BJ (cell line): ENCODE results near the gene RRBP1. TPM values are rescaled to one million over a fixed set of nuclear protein-coding genes. Genes with fewer than 3 reads are reported as not detected.

Source experiments
- CTCF ChIA-PET: fragments of 350-600 bp; formaldehyde crosslinking; extraction: SDS; loops from one replicate; lab custom pipeline; 2021; ENCODE audit warnings: antibody characterized with exemption, inconsistent platforms; lab: Yijun Ruan, JAX
- POLR2A ChIA-PET: fragments of 300-600 bp; sonication (Branson Sonifier 250); formaldehyde crosslinking; extraction: SDS; loops from one replicate; lab custom pipeline; 2021; ENCODE audit warnings: antibody characterized with exemption; lab: Charles Lee
- DNase-seq: peaks from one replicate; pipeline ENCODE4 v3.0.0-alpha.2; 2011; ENCODE audit warnings: low read depth
- H3K27me3 ChIP-seq: 2 replicates; pipeline ENCODE4 v1.6.0; 2011; ENCODE audit warnings: low read length; ENCODE audit not compliant: control insufficient read depth, insufficient read depth
- H3K36me3 ChIP-seq: 2 replicates; pipeline ENCODE4 v1.5.1; 2011; ENCODE audit warnings: low read length; ENCODE audit not compliant: control insufficient read depth, insufficient read depth
- H3K4me3 ChIP-seq: 2 replicates; pipeline ENCODE4 v1.5.1; 2011; ENCODE audit warnings: low read depth, mild to moderate bottlenecking, control low read depth, low read length
- CTCF ChIP-seq: IDR thresholded peaks from 2 replicates; pipeline ENCODE4 v1.5.1; 2011; ENCODE audit warnings: low read depth, mild to moderate bottlenecking, control low read depth, inconsistent platforms, low read length, moderate library complexity; ENCODE audit not compliant: insufficient read depth
- polyA plus RNA-seq: library from polyadenylated mRNA; depleted of rRNA; stranded (reverse); fragments of >200 nt; gene quantifications from 2 replicates; pipeline ENCODE4 v1.2.3, GENCODE V29; 2011

RRBP1 gene
- polyA plus RNA-seq, 1 experiment = 98.7 TPM

GRCh38 chr20:17608701-17609497 lies 73.1 kb downstream of the RRBP1 start:
- no peak for TF ChIP-seq CTCF
- no peak for DNase-seq
- H3K36me3 ChIP-seq = peaks cover 26% of the 10 kb centered on the region
- ChIA-PET POLR2A (no interaction called here), CTCF (interaction anchor here (1.5 to 1.9 kb wide), 2 partner anchors 37 to 65 kb away, joined by 3 to 6 read pairs; no protein-coding TSS in a partner anchor)
- no peak overlapping the region for H3K4me3 ChIP-seq
- no peaks in the 10 kb centered on the region for H3K27me3 ChIP-seq

GRCh38 chr20:17606001-17606400 lies 76.0 kb downstream of the RRBP1 start:
- CTCF ChIA-PET = interaction anchor here (0.6 to 3.1 kb wide), 3 partner anchors 65 to 329 kb away, joined by 4 to 13 read pairs (median 5); no protein-coding TSS in a partner anchor
- POLR2A ChIA-PET = no interaction called here
- Histone ChIP-seq H3K36me3 (peaks cover 16% of the 10 kb centered on the region), H3K27me3 (no peaks in the 10 kb centered on the region), H3K4me3 (no peak overlapping the region)
- TF ChIP-seq CTCF = no peak
- DNase-seq = no peak

- no peak for DNase-seq
- no peak for TF ChIP-seq CTCF
- CTCF ChIA-PET = interaction anchor here (0.7 to 3.1 kb wide), 5 partner anchors 11 to 84 kb away, joined by 3 to 13 read pairs (median 4); no protein-coding TSS in a partner anchor
- POLR2A ChIA-PET = no interaction called here
- H3K36me3 ChIP-seq = peaks cover 15% of the 10 kb centered on the region
- no peak overlapping the region for H3K4me3 ChIP-seq
- H3K27me3 ChIP-seq = no peaks in the 10 kb centered on the region
These were observed 76.8 kb downstream of the RRBP1 start for GRCh38 chr20:17605131-17605660.

GRCh38 chr20:17602493-17602892 lies 79.5 kb downstream of the RRBP1 start:
- POLR2A ChIA-PET = no interaction called here
- DNase-seq = no peak
- Histone ChIP-seq H3K36me3 (peaks cover 12% of the 10 kb centered on the region), H3K4me3 (no peak overlapping the region), H3K27me3 (no peaks in the 10 kb centered on the region)
- no peak for TF ChIP-seq CTCF
- CTCF ChIA-PET = interaction anchor here (0.6 to 2.0 kb wide), 3 partner anchors 8 to 23 kb away, joined by 3 to 4 read pairs (median 3); no protein-coding TSS in a partner anchor

GRCh38 chr20:17601957-17602356 lies 80.1 kb downstream of the RRBP1 start:
- Histone ChIP-seq H3K27me3 (no peaks in the 10 kb centered on the region), H3K4me3 (no peak overlapping the region), H3K36me3 (peaks cover 12% of the 10 kb centered on the region)
- CTCF ChIA-PET = interaction anchor here (0.6 to 2.0 kb wide), 4 partner anchors 9 to 280 kb away, joined by 3 to 4 read pairs (median 3); no protein-coding TSS in a partner anchor
- POLR2A ChIA-PET = no interaction called here
- DNase-seq = no peak
- no peak for TF ChIP-seq CTCF
